ENCODE measurements around the gene TMEM131. TPM values are rescaled to one million over a fixed set of nuclear protein-coding genes. Genes with fewer than 3 reads are reported as not detected.

Gene TMEM131
- total RNA-seq, 1 donor from 2014 or later, result 31.7 TPM

DNA sequence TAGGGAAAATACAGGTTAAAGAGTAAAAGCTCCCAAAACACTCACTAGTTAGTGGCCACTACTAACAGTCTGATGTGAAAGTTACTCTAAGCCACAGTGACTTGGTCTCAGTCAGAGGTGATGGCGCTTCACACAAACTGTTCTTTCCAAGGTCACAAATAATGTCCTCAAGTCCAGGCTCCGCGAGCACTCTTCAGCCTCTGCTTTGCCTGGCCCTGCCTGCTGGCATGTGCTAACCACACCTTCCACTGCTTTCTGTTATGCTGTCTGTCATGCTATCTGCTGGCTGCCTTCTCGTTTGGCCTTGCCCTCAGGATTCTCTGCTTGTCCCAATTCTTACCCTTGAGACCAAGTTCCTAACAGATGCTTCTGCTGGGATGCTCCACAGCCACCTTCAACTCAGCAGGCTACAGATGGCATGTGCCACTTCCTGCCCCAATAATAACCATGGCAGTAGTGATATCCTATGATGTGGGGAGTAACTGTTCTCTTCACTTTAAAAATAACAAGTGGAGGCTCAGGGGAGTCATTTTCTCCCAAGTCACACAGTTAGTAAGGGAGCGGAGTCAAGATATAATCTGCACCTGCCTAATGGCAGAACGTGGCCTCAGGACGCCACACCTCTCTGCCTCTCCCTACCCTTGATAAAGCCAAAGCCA is 206.6 kb downstream of the TMEM131 start:
- peaks cover 1% of the 10 kb centered on the region for H3K27me3 Mint-ChIP-seq (ENCODE audit: unreplicated experiment)
- no peaks in the 10 kb centered on the region for H3K9me3 Mint-ChIP-seq (ENCODE audit: unreplicated experiment)
- DNase-seq (ENCODE audit: low spot score), result no peak
- no peaks in the 10 kb centered on the region for H3K4me1 Mint-ChIP-seq (ENCODE audit: unreplicated experiment)
- TF ChIP-seq, protein P1, sequence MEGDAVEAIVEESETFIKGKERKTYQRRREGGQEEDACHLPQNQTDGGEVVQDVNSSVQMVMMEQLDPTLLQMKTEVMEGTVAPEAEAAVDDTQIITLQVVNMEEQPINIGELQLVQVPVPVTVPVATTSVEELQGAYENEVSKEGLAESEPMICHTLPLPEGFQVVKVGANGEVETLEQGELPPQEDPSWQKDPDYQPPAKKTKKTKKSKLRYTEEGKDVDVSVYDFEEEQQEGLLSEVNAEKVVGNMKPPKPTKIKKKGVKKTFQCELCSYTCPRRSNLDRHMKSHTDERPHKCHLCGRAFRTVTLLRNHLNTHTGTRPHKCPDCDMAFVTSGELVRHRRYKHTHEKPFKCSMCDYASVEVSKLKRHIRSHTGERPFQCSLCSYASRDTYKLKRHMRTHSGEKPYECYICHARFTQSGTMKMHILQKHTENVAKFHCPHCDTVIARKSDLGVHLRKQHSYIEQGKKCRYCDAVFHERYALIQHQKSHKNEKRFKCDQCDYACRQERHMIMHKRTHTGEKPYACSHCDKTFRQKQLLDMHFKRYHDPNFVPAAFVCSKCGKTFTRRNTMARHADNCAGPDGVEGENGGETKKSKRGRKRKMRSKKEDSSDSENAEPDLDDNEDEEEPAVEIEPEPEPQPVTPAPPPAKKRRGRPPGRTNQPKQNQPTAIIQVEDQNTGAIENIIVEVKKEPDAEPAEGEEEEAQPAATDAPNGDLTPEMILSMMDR (IDR thresholded peaks at IDR 0.05; ENCODE audit: unreplicated experiment), result no peak
- H3K27ac Mint-ChIP-seq (ENCODE audit: unreplicated experiment), result no peak overlapping the region
- no peak overlapping the region for H3K4me3 Mint-ChIP-seq (ENCODE audit: unreplicated experiment)
- H3K36me3 Mint-ChIP-seq (ENCODE audit: low read depth, unreplicated experiment), result peaks cover 4% of the 10 kb centered on the region

DNA sequence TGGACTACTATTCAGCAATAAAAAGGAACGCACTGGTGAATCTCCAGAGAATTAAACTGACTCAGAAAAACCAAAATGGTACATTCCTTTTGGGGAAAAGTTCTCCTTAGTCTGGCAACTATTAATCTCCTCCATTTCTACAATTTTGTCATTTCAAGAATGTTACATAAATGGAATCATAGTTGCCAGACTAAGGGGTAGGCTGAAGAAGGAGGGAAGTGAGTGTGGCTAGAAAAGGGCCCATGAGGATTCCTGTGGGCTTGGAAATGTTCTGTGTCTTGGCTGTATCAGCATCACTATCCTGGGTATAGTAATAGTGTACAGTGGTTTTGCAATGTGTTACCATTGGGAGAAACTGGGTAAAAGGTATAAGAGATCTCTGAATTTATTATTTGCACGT is 209.9 kb downstream of the TMEM131 start:
- Mint-ChIP-seq H3K27me3 (ENCODE audit: unreplicated experiment) (peaks cover 1% of the 10 kb centered on the region), H3K4me1 (ENCODE audit: unreplicated experiment) (no peaks in the 10 kb centered on the region), H3K4me3 (ENCODE audit: unreplicated experiment) (no peak overlapping the region), H3K36me3 (ENCODE audit: low read depth, unreplicated experiment) (peaks cover 4% of the 10 kb centered on the region), H3K9me3 (ENCODE audit: unreplicated experiment) (no peaks in the 10 kb centered on the region), H3K27ac (ENCODE audit: unreplicated experiment) (no peak overlapping the region)
- TF ChIP-seq, protein P1 (IDR thresholded peaks at IDR 0.05; ENCODE audit: unreplicated experiment), result no peak
- DNase-seq (ENCODE audit: low spot score), result no peak

DNA sequence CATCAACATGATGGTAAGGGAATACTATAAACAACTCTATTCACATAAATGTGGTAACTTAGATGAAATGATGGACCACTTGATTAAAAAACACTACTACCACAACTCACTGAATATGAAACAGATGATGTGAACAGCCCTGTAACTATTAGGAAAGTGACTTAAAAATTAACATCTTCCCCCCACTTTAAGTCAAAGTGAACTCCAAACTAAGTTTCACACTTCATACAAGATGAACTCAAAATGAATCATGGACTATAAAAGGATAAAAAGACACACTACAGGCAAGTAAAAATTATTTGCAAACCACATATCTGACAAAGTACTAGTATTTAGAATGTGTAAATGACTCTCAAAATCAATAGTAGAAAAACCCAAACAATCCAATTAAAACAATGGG is 210.8 kb downstream of the TMEM131 start:
- H3K9me3 Mint-ChIP-seq (ENCODE audit: unreplicated experiment), result no peaks in the 10 kb centered on the region
- peaks cover 4% of the 10 kb centered on the region for H3K36me3 Mint-ChIP-seq (ENCODE audit: low read depth, unreplicated experiment)
- TF ChIP-seq, protein P1 (IDR thresholded peaks at IDR 0.05; ENCODE audit: unreplicated experiment), result no peak
- H3K27ac Mint-ChIP-seq (ENCODE audit: unreplicated experiment), result no peak overlapping the region
- H3K4me3 Mint-ChIP-seq (ENCODE audit: unreplicated experiment), result no peak overlapping the region
- no peaks in the 10 kb centered on the region for H3K4me1 Mint-ChIP-seq (ENCODE audit: unreplicated experiment)
- DNase-seq (ENCODE audit: low spot score), result no peak
- H3K27me3 Mint-ChIP-seq (ENCODE audit: unreplicated experiment), result peaks cover 1% of the 10 kb centered on the region

DNA sequence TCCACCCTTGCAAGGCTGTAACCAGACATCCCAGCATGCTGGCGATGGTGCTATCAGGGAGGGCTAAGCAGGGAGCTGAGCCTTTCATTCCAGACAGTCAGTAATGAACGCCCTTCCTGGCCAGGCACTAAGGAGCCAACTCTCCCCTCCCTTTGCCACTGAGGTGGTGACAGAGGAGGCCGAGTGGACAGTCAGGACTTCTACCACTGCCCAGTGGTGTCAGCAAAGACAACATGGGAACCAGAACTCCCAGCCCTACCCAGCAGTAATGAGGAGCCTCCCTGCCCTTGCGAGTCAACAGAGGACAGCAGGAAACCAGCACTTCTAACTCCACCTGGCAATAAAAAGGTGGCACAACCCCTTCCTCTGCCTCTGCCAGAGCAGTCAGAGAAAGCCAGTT is 213.8 kb downstream of the TMEM131 start:
- Mint-ChIP-seq H3K36me3 (ENCODE audit: low read depth, unreplicated experiment) (peaks cover 4% of the 10 kb centered on the region), H3K4me1 (ENCODE audit: unreplicated experiment) (no peaks in the 10 kb centered on the region), H3K27ac (ENCODE audit: unreplicated experiment) (no peak overlapping the region), H3K27me3 (ENCODE audit: unreplicated experiment) (peaks cover 3% of the 10 kb centered on the region), H3K4me3 (ENCODE audit: unreplicated experiment) (no peak overlapping the region), H3K9me3 (ENCODE audit: unreplicated experiment) (no peaks in the 10 kb centered on the region)
- TF ChIP-seq, protein P1 (IDR thresholded peaks at IDR 0.05; ENCODE audit: unreplicated experiment), result no peak
- no peak for DNase-seq (ENCODE audit: low spot score)

DNA sequence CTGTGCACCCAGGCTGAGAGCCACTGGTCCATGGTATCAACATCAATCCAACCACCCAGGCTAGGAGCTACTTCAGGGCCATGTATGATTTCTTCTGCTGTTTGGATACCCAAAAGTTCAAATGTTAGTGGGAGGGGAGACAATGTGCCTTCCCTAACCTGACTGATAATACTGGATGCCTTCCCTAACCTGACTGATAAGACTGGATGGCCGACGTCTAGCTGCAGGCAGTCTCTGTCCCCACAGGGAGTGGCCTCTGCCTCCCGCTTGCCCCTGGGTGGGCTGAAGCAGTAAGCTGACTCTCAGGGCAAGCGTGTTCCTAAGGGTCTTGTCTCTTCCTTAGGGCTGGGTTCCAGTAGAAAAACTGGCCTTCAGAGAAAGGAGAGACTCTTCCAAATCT is 216.6 kb downstream of the TMEM131 start:
- no peak overlapping the region for H3K4me3 Mint-ChIP-seq (ENCODE audit: unreplicated experiment)
- TF ChIP-seq, protein P1 (IDR thresholded peaks at IDR 0.05; ENCODE audit: unreplicated experiment), result no peak
- peaks cover 3% of the 10 kb centered on the region for H3K27me3 Mint-ChIP-seq (ENCODE audit: unreplicated experiment)
- peaks cover 6% of the 10 kb centered on the region for H3K4me1 Mint-ChIP-seq (ENCODE audit: unreplicated experiment)
- no peaks in the 10 kb centered on the region for H3K9me3 Mint-ChIP-seq (ENCODE audit: unreplicated experiment)
- H3K27ac Mint-ChIP-seq (ENCODE audit: unreplicated experiment), result no peak overlapping the region
- peaks cover 20% of the 10 kb centered on the region for H3K36me3 Mint-ChIP-seq (ENCODE audit: low read depth, unreplicated experiment)
- no peak for DNase-seq (ENCODE audit: low spot score)
